ENCODE data around the gene SENP1. TPM values are rescaled to one million over a fixed set of nuclear protein-coding genes. Genes with fewer than 3 reads are reported as not detected.

SENP1 gene
- total and polyA plus RNA-seq, 2 donors (not counting 3 experiments of a cell fraction or from before 2014, with no cell fraction given) = 9.9 to 20.5 TPM

- DNase-seq (ENCODE audit: low read depth, low spot score) = no peak
- H2AFZ ChIP-seq (ENCODE audit: low read depth, low read length) = no peak overlapping the region
- H3K4me3 ChIP-seq (replicated peaks in 1 of 3; ENCODE audit: insufficient read depth in 1 of 3, low read depth in 1 of 3, low read length in 3 of 3) = no peak overlapping the region
- TF ChIP-seq POLR2A (IDR thresholded peaks at IDR 0.05; ENCODE audit: low read depth, low read length) = no peak
- TF ChIP-seq MAX (IDR thresholded peaks at IDR 0.05; ENCODE audit: insufficient read depth, insufficient read length) = no peak
- no peak for TF ChIP-seq GATA2 (IDR thresholded peaks at IDR 0.05; ENCODE audit: insufficient read depth, insufficient read length, low read depth, low read length)
- TF ChIP-seq MYC (IDR thresholded peaks at IDR 0.05; ENCODE audit: low read depth, low read length) = no peak
- no peak for TF ChIP-seq EZH2 (IDR thresholded peaks at IDR 0.05; ENCODE audit: borderline replicate concordance, low read depth, low read length, severe bottlenecking)
- TF ChIP-seq POLR2AphosphoS5 (IDR thresholded peaks at IDR 0.05; ENCODE audit: insufficient read depth, low read depth, low read length) = no peak
- TF ChIP-seq JUN (IDR thresholded peaks at IDR 0.05; ENCODE audit: borderline replicate concordance, insufficient read depth, insufficient read length, low read depth) = no peak
- no peak for TF ChIP-seq CTCF (IDR thresholded peaks at IDR 0.05; ENCODE audit: extremely low read depth in 1 of 2, insufficient read depth in 1 of 2, low read depth in 1 of 2, low read length in 2 of 2)
- TF ChIP-seq FOS (IDR thresholded peaks at IDR 0.05; ENCODE audit: borderline replicate concordance, insufficient read depth, low read length) = no peak
- H3K4me2 ChIP-seq (ENCODE audit: insufficient read depth, low read length) = no peak overlapping the region
- H3K27ac ChIP-seq (ENCODE audit: insufficient read depth, low read depth, low read length) = no peak overlapping the region
- no peaks in the 10 kb centered on the region for H4K20me1 ChIP-seq (replicated peaks; ENCODE audit: control insufficient read depth, extremely low read depth, insufficient read depth, low read length)
- H3K36me3 ChIP-seq (ENCODE audit: control insufficient read depth in 2 of 2, extremely low read depth in 1 of 2, insufficient read depth in 2 of 2, low read length in 2 of 2) = no peaks in the 10 kb centered on the region
- H3K9me1 ChIP-seq (replicated peaks; ENCODE audit: control insufficient read depth, extremely low read depth, insufficient read depth, low read length) = no peaks in the 10 kb centered on the region
- H3K9me3 ChIP-seq (replicated peaks; ENCODE audit: control insufficient read depth, insufficient read depth, low read length) = no peaks in the 10 kb centered on the region
- no peak overlapping the region for H3K9ac ChIP-seq (replicated peaks; ENCODE audit: extremely low read depth, insufficient read depth, low read length)
- no TSS peak for BruUV-seq (replicated peaks)
- H3K27me3 ChIP-seq (ENCODE audit: control insufficient read depth in 2 of 2, insufficient read depth in 2 of 2, low read length in 2 of 2) = peaks cover 23 to 41% of the 10 kb centered on the region in 2 experiments
- intact Hi-C loops (cut with micrococcal nuclease) (no loop called here), dilution Hi-C loops (cut with MboI; ENCODE audit: extremely low pct_ligation_motif_present, low sequenced_read_pairs) (no loop called here)
- H3K4me1 ChIP-seq (ENCODE audit: control insufficient read depth, extremely low read depth, insufficient read depth, low read length) = no peaks in the 10 kb centered on the region
- ChIA-PET CTCF (no interaction called here), POLR2A (no interaction called here)
- no peak for FAIRE-seq
- H3K79me2 ChIP-seq (ENCODE audit: control insufficient read depth, insufficient read depth, low read length) = no peaks in the 10 kb centered on the region
Measured at GRCh38 chr12:48017496-48017895, 88.4 kb downstream of the SENP1 start.
